ENCODE results near the gene LIPC.

Gene LIPC

DNA sequence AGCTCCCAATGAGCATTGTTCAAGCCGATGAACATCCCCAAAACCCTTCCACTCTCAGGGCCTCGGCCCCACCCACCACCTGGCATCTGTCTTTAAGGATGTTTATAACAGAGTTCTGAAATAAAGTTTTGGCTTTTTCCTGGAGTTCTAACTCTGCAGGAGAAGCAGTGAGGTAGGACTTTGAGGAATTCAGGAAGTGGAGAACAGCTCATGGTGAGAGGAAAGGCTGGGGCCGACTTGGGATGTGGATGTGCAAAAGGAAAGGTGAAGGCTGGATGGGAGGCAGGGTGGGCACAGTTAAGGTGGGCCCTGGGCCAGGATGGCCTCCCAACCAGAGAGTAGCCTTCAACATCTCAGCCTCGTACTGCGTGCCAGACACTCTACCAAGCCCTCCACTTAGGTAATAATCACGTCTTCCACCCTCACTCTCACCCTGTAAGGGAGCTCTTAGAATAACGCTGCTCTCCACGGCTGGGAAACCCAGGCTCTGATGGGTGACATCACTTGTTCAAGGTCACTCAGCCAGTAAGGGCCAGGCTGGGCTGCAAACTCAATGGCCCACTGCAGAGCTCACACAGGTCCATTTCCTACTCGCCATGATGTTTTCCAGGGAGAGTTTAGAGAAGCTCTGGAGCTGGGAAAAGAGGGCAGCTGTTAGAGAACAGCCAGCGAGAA, 28.5 kb downstream of the LIPC start:
- no peak for DNase-seq

DNA sequence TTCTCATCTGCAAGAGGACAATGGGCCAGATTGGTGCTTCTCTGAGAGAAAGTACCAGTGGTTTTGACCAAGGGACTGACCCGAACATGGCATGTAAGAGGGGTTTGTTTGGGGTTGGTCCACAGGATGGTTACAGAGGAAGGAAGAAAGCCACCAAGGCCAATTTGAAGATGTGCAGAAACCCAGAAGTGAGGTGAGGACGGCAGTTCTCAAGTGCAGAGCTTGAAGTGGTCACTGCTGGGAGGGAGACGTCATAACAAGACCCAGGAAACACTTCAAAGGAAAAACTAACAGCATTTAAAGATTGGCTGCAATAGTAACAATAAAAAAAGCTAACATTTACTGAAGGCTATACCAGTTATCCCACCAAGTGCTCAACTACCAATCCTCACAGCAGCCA, 29.1 kb downstream of the LIPC start:
- DNase-seq, result no peak

DNA sequence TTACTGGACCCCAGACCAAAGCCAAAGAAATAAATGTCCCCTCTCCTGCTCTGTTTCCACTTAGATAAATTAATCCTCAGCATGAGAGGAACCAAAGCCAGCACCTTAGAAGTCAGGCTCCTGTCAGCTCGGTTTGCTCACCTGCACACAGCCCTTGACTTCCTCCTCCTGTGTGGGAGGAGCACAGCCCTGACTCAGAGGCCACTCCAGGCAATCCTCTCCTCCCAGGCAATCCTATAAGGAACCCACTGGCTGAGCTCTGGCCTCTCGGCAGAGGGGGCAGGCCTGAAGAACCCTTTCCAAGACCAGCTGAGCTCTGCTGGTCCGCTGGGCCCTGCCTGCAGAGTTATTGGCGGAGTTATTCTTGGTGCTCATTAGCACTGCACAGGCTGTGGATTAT, 30.8 kb downstream of the LIPC start:
- no peak for DNase-seq

DNA sequence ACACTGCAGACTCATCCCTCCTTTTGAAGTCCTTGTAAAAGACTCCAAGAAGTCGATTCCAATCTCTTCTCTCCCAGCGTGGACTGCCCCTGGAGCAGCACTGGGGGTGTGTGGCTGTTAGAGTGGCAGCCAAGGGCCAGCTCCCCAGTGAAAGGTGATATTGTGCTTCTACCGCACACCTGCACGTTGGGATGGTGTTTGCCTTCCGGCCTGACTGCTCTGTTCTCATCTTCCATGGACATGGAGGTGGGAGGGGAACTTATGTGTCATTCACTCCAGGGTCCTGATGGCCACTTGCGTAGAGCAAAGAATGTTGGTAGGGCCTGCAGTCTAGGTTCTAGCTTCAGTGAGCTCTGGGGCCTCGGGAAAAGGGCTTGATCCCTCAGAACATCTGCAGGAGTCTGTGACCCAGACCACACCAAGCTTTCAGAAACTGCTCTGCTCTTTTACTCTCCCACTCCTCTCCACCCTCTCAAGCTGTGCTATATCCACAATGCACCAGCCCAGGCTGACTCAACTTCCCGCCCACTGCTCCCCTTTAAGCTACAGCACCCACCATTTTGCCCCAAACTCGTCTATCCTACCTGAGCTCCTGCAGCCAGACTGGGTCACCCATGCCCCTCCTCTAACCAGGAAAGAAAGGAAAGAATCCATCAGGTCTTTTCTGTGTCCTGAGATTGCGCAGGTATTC, 31.3 kb downstream of the LIPC start:
- no peak for DNase-seq

DNA sequence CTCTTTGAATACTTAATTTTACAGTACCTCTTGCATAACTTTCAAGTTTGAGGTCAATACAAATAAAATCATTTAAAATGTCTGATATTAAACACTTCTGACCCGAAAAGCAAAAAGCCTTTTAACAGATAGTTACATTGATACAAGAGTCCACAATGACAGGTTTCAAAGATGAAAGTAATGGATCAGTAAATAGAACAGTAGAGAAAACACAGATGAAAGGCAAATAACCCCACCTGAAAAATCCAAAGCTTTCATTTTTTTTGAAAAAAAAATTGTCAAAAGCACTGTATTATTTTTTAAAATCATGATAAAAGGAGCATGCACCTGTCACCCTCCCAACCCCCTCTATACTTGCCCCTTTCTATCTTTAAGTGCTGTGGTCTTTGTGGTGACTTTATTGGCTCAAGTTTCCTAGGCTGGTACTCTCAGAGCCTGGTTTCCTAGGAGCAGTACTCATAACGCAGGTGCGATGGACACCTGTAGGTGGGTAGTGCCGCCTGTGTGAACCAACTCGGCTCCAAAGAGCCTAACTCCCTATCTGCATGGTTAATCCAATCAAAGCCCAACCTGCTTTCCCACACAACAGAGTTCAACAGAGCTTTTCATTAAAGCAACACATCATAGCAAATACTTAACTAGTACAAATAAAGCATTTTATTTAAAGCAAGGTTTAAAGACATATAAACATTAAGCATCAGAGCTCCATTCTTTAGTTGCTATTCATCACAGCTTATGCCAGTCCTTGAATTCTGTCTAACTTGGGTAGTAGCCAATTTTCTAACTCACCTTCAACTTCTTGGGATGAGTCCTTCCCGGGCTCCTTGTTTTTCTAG, 32.2 kb downstream of the LIPC start:
- DNase-seq, result no peak

DNA sequence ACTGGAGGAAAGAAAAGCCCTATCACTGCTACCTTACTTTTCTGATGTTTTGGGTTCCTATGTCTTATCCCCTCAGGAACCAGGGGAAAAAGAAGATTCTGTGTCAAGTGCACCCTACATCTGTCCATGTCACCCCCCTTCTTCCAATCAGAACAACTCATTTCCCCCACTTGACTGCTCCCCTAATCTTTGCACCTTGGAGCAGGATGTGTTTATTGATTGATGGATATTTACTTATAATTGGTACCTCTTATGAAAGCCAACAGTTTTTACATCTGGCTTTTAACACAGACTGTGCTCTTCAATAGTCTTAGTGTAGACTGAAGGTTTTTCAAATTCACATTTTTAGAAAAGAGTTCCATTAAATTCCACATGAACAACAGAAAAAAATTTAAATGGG, 33.3 kb downstream of the LIPC start:
- no peak for DNase-seq

DNA sequence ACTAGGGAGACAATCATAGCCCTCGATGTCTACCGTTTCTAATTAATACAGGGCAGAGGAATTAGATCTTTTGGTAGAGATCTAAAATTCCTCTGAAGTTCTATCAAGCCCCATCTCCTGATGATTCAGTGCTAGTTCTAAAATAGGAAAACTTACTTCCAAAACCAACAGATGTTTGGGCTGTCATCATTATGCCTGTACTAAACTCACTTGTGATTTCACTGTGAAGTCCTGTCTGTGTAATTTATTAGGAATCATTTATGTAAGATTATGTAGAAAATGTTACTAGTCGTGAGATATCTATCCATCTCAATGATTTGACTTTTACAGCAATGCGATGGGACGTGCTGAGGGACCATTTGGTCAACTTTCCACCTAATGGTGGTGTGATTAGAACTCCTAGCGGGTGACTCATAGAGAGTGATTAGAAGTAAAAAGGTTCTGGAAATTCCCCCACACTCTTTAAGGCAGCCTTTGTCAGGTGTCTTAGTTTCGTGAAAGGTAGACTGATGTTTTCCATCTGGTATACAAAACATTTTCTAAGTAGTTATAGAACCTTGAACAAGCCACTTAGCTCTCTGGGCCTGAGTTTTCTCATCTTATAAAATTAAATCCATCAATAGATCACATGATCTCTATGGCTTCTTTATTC, 34.2 kb downstream of the LIPC start:
- no peak for DNase-seq

DNA sequence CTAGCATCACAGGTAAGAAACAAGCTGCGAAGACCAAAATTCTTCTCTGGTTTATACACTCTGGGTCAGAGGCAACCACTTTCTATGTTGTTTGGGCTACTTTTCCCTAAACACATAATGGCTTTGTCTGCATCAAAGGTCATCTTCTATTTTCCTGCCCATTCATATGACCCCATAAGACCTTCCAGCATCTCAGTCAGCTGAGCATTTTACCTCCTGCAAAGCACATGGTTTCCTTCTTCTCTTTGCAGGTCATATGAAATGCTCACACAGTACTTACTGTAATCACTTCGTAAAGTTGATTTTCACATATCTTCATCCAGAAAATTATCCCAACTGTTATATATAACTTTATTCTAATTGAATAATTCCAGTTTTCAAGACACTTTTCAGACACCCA, 34.8 kb downstream of the LIPC start:
- no peak for DNase-seq

DNA sequence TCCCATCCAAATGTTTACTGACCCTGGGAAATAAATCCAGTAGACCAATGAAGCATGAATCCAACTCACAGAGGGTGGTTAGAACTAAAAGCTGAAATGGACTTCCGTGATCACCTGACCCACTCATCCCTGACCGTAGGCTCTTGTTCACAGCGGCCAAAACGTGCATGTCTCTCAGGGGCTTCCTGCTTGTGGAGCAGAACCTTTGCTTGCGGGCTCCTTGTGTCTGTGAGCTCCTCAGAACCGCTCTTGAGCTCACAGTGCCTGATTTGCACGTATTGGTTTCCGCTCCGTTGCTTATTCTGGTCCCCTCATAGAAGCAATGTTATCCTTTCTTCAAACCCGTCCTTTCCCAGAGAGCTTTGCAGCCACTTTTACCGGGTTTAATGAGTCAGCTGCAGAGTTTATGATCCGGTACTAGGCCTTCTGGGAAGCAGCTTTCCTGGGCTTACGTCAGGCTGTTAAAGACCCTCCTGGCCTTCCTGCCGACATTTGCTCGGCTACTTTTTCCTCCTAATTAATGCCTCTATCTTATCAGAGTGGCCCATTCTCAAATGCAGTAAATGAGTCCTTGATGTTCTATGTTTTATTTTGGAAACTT, 35.4 kb downstream of the LIPC start:
- no peak for DNase-seq

DNA sequence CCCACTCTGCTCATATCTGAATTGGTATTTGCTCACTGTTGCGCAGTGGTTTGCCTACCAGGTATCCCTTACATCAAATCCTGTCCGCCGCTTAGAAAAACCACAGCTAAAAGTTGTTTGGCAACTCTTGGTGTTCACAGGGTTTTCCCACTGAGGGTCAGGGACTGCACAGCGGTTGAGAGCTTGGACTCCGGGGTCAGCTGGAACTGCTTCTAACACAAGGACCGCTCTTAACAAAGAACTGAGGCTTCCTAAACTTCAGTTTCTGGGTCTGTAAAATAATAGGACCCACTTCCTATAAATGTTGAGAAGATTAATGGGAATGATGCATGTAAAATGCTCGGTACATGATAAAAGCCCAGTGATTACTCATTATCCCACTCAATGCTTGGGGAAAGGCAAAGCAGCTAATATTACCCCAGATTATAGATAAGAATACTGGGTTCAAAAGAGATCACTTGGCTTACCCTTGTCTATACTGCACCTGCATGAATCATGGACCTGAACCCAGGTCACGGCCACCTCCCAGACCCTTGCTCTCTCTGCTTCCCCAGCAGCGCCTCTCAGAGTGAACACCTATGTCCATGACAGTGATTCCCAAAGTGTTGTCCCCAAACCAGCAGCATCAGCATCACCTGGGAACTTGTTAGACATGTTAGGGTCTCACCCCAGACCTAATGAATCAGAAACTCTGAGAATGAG, 36.1 kb downstream of the LIPC start:
- no peak for DNase-seq

DNA sequence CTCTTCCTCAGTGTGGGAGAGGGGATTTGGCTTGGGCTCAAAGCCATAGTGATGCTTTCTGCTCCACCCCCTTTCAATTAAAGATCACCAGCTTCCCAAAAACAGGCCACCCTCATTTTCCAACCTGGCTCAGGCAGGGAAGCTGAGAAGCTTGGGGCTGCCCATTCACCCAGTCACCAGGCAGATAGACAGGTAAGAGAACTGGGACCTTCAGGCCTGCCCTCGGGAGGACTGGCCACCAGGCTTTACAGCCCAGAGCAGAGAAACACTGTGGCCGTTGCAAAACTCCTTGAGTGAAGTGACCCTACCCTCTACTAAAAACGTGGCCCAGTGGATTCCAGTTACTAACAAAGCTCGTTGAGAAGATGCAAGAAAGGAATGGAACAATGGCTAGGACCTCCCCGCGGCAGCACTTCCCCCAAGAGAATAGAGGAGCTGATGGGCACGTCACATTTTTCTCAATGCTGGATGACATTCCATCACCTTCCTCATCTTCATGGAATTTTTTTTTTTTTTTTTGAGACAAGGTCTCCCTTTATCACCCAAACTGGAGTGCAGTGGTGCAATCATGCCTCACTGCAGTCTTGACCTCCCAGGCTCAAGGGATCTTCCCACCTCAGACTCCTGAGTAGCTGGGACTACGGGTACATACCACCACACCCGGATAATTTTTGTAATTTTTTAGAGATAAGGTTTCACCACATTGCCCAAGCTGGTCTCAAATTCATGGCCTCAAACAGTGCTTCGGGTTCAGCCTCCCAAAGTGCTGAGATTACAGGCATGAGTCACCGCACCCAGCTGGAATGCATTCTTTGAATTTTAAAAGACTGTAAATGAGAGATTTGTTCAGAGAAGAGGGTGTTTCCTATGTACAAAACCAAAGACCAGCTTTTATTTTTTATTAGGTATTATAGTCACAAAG, 37.9 kb downstream of the LIPC start:
- no peak for DNase-seq

DNA sequence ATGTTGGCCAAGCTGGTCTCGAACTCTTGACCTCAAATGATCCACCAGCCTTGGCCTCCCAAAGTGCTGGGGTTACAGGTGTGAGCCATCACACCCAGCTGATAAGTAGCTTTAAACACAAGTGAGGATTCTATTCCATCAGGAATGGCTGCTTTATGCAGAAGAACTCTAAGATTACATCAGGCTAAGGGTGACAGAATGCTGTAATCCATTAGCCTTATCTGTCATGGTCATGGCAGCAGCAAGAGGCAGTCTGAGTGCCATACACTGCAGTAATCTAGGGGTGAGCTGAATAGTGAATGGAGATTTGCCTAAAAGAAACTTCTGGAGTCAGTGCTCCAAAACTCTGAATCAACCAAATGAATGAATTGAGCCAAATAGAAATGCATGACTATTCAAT, 39.6 kb downstream of the LIPC start:
- no peak for DNase-seq

DNA sequence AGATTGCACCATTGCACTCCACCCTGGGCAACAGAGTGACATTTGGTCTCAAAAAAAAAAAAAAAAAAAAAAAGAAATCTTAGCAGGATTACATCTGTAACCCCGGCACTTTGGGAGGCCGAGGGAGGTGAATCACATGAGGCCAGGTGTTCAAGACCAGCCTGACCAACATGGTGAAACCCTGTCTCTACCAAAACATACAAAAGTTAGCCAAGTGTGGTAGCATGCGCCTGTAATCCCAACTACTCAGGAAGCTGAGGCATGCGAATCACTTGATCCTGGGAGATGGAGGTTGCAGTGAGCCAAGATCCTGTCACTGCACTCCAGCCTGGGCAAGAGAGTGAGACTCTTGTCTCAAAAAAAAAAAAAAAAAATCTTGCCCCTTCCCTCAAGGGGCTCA, 40.4 kb downstream of the LIPC start:
- no peak for DNase-seq

DNA sequence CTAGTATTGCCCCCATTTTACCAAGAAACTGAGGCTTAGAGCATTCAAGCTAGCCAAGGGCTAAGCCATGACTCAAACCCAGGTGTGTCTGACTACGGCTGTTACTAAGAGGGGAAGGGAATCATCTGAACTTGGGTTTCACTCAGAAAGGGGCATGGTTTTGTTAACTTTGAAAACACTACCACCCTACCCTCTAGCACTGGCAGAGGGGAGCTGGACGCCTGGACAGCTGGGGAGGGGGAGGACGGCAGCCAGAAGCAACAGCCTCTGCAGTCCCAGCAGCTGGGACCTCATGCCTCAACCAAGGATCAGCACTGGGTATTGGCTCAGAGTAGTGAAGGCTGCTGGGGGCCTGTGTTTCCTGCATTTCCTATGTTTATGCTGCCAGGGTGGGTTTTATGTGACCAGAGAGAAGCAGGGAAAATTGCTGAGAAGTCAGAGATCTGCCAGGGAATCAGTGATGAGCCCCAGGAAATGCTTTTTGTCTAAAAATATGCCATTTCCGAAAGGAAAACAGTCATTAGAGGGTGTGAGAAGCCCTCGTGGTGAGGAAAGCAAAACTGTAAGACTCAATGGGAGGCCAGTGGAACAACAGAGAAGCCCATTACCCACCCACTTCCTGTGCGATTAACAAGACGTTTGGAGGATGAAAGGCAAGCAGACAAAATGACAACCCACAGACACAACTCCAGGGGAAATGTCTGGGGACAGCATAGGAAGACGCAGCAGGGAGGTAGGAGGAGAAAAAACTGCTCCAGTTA, 41.2 kb downstream of the LIPC start:
- DNase-seq, result peak; percentile 62

DNA sequence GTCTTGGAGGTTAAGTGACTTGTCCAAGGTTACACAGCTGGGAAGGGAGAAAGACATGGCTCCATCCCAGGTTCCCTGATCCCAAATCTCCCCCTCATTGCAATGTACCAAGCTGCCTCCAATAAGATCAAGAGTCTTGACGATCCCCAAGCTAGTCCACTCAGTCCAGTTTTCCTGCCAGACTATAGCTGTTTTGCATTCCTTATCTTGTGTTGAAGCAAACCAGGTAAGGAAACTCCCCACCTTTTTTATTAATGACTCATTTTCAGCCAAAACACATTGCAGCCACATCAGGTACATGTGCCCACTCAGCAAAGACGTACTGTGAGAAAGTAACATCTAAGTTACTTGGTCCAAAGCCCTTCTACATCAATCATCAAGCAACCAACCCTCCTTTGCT, 41.9 kb downstream of the LIPC start:
- peak; percentile 24 for DNase-seq

DNA sequence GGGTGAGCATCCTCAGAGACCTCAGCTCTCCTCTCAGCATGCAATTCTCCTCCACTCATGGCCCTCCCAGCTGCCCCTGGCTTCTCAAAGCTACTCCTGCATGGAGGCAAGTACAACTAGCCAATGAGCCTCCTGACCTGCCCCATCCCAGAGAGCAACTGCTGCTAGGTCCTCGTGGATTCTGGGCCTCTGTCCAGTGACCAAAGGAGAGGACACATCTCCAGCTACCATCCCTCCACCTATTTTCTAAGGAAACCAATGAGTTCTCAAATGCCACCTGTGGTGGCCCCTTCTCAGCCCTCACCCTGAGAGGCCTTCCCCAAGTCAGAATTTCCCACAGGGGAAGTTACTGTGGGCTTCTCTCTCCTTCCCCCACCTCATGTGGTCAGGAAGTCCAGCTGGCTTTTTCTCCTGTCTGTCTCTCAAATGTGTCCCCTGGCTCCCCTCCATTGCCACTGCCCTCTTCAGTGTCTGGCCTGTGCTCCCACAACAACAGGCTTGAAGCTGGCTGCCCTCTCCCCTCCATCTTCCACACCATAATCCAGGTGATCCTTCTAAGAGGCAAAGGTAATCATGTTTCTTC, 43.0 kb downstream of the LIPC start:
- no peak for DNase-seq

DNA sequence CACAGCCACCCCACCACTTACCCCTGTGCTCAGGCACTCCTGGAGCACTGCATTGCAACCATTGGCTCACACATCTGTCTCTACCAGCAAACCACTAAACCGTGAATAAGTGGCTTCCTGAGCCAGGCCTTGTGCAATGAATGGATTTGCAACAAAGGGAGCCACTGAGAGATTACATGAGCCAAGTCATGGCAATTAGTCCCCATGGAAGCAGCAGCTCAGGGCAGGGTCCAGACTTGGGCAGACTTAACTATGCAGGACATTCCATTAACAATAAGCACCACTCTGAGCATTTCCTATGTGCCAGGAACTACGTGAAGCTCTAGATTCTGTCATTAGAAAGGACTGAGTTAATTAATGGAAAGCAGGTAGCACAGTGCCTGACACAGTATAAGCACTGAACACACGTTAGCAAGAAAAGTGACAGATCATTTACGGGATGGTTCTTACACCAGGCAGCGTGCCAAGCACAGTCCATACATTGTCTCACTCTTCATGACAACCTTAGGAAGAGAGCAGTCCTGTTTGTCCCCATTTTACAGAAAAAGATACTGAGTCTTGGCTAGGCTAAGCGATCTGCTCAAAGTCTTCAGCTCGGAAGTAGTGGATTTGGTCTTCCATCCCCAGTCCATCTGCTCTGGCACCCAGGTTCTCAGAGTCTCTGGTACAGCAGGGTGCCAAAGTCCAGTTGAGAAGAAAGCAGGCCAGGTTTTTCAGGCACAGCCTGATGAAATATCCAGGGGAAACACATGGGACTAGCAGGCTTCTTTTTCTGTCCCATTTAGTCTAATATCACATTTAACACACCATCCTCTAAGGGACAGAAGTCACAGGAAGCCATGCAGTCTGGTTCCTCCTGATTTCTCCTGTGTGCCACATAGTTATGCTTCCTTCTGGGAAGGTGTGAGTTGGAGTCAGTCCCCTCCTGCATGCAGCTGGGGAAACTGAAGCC, 44.1 kb downstream of the LIPC start:
- DNase-seq, result no peak

DNA sequence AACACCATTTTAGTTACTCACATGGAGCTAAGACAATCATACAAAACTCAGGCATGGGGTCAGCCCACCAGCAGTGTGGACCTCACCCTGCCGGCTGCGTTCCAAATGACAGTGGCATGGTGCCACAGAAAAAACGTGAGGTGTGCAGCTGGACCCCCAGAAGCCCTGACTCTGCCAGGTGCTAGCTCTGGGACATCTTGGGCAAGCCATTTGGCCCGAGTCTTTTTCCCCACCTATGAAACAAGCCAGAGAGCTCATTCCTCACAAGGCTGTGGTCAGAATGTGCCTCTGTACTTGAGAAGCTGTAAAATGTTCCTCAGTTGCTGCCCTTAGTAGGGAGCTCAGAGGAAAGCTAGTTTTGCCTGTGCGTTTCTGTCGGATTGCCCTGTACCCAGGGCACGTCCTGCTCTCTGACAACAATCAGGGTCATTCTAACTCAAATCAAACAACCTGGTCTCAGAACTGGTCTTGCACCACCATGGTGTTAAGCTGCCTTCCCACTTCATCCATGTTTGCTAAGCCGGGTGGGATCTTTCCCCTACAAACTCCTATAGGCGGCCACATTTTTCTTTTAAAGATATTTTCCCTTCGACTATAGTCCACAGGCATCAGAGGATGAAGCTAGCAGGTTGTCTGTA, 44.9 kb downstream of the LIPC start:
- no peak for DNase-seq

All from activated CD4-positive, alpha-beta T cell treated with anti-CD3 and anti-CD28 coated beads, Interleukin-2, amount 50 U/mL, for 16 hours (primary cell).